CD4-positive, alpha-beta T cell treated with Interferon alpha-2 for 1 hour (primary cell): ENCODE measurements around the gene TRAPPC8.

Experiments used
- DNase-seq, 2 donors: peaks; one replicate each; pipeline ENCODE4 v3.0.0-alpha.2; 2020 to 2022

The TRAPPC8 gene

DNA sequence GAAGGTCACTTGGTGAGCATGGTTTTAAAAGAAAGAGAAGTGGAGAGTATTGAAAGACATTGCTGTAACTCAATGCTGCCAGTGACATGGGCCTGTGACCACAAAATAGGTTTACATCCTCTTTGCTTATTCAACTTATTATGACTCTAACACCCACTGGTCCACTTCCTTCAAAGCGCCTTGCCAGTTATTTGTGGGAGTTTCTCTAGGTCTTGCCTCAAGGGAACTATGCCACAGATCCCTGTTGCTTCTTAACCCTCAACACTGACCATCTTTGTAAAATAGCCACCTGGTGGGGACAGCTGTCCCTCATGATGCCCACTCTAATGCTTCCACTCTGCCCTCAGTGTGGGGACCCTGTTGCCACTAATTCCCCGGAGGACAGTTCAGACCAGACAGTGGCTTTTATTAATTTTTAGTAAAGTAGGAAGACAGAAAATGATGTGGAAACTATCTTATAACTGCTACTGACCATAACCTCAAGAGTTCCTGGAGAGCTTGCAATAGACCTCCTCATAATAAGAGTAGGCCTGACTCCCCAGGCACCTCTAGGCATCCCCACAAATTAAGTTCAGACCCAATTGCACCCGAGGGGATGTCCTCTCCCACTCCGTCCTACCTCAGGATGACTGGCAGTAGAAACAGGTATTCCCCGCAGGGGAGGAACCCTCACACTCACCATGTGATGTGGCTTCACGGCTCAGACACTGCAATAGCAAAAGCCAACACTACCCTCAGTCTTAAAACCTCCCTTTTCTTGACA lies 150.9 kb downstream of the TRAPPC8 start:
- DNase-seq = peak; percentile 3 to 12

- no peak for DNase-seq
Measured at GRCh38 chr18:31789409-31789808, 153.5 kb downstream of the TRAPPC8 start.

DNA sequence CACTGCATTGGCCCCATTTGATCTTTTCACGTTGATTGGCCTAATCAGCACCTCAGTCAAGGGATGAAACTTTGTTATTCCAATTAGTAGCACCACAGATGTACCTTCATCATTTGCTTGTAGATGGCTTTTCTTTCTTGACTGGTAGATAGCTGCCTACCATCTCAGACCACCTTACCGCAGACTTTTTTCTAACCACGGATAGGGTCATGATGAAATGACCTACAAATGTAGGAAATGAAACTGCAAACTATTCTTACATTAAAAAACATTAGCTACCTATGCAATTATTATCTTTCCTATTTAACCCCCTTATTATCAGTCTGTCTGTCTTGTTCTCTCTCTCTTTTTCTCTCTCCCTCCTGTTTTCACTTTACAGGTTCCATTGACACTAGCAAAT lies 159.9 kb downstream of the TRAPPC8 start:
- no peak for DNase-seq
